Stimulated activated CD4-positive, alpha-beta T cell treated with anti-CD3 and anti-CD28 coated beads, Interleukin-2, amount 100 ng/mL, for 48 hours (primary cell): ENCODE results near the gene ZFYVE16.
"Not testable (repeated sequence)": the region's sequence is repeated elsewhere in the genome, so short reads cannot be mapped to it uniquely, and the experiment has no call there.

Experiments
- DNase-seq, 2 donors: peaks; one replicate each; pipeline ENCODE4 v3.0.0-alpha.2; 2020

ZFYVE16 gene

DNA sequence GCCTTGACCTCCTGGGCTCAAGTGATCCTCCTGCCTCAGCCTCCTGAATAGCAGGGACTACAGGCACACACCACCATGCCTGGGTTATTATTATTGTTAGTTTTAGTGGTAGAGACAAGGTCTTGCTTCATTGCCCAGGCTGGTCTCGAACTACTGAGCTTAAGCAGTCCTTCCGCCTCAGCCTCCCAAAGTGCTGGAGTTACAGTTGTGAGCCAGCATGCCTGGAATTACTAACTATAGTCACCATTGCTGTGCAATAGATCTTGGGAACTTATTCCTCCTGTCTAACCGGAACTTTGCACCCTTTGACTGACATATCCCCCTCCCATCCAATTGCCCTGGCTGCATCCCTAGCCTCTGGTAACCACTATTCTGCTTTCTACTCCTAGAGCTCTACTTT is 83.4 kb downstream of the ZFYVE16 start:
- DNase-seq, result no peak

GRCh38 chr5:80492741-80493140 is 84.9 kb downstream of the ZFYVE16 start:
- no peak for DNase-seq

GRCh38 chr5:80493443-80493842 is 85.6 kb downstream of the ZFYVE16 start:
- not testable (repeated sequence) for DNase-seq

DNA sequence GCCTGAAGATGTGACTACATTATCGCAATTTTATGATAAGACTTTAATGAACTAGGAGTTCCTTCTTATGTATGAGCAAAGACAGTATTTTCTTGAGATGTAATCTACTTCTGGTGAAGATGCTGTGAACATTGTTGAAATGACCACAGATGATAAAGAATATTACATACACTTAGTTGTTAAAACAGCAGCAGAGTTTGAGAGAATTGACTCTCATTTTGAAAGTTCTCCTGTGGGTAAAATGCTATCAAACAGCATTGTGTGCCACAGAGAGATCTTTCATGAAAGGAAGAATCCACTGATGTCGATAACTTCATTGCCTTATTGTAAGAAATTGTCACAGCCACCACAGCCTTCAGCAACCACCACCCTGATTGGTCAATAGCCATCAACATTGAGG is 88.0 kb downstream of the ZFYVE16 start:
- DNase-seq, result no peak

DNA sequence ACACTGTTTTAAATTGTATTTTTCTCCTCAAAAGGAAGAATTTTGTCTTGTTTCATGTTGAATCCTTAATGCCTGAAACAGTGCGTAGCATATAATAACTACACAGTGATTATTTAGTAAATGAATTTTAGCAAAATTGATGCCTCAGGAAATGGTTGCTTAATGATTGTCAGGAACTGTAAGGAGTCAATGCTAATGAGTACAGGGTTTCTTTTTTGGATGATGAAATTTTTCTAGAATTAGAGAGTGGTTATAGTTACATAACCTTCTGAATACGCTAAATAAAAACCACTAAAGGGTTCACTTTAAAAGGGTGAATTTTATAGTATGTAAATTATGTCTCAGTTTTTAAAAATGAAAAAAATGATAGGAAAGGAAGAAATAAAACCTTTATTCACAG is 94.9 kb downstream of the ZFYVE16 start:
- no peak for DNase-seq

- no peak for DNase-seq
These were observed 95.8 kb downstream of the ZFYVE16 start for GRCh38 chr5:80503641-80504040.

DNA sequence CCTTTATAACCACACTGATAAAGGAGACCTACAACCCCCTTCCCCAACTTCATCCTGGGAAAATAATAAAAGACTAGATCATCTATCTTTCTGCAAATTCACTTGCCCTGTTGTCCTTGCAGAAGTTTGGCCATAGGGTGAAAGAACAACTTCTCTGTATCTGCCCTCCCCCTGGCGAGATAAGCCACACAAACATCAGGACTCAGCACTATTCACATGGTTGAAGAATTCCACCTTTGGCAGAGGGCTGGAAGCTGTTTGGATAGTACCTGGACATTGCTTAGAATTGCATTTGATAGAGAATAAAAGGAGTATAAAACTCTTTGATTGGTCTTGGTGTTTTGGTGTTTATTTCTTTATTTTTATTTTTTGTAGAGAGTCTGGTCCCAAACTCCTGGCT is 97.0 kb downstream of the ZFYVE16 start:
- no peak for DNase-seq

- DNase-seq, result no peak
These were observed 99.8 kb downstream of the ZFYVE16 start for GRCh38 chr5:80507663-80508062.

GRCh38 chr5:80508844-80509243 is 101.0 kb downstream of the ZFYVE16 start:
- DNase-seq, result no peak

DNA sequence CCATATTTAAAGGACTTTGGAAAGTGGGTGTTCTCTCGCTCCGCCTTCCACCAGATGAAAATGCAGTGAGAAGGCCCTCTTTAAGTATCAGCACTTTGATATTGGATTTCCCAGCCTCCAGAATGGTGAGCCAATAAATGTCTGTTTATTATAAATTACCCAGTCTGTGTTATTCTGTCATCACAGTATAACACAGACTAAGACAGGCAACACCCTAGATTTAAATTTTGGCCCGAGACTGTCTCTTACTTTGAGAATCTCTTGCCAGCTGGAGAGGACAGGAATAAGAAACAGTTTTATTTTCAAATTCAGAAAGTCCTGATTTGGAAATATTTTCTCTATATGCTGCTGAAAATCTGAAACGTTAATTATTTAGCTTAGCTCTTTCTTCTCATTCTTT is 101.5 kb downstream of the ZFYVE16 start:
- no peak for DNase-seq

- DNase-seq, result no peak
These were observed 109.0 kb downstream of the ZFYVE16 start for GRCh38 chr5:80516826-80517225.
